ENCODE data around the gene PPP1R16B. TPM values are rescaled to one million over a fixed set of nuclear protein-coding genes. Genes with fewer than 3 reads are reported as not detected.

PPP1R16B gene
- total and polyA plus RNA-seq, 2 of the 8 experiments (the other 6 are each of a cell fraction or from before 2014, with no cell fraction given): 2.6 to 8.9 TPM

GRCh38 chr20:38809942-38810341 is 4.4 kb downstream of the PPP1R16B start:
- Histone ChIP-seq H4K20me1 (replicated peaks in 1 of 2; ENCODE audit: control insufficient read depth in 1 of 2, insufficient read depth in 2 of 2, low read length in 2 of 2) (peaks cover 0 to 2% of the 10 kb centered on the region in 2 experiments), H4K5ac (ENCODE audit: insufficient read length, low read depth, low read length) (no peak overlapping the region), H3K9ac (replicated peaks in 1 of 4; ENCODE audit: extremely low read depth in 1 of 4, low read depth in 3 of 4, low read length in 3 of 4) (no peak overlapping the region), H3K4ac (replicated peaks; ENCODE audit: insufficient read length, low read depth, low read length) (no peak overlapping the region), H3K4me2 (ENCODE audit: insufficient read depth in 1 of 2, low read depth in 2 of 2, low read length in 2 of 2) (no peak overlapping the region), H3K23me2 (ENCODE audit: low read depth, low read length) (peaks cover 18% of the 10 kb centered on the region; the same call in 1 of the 2 replicates), H2AK5ac (ENCODE audit: low read depth, low read length) (no peak overlapping the region), H3K23ac (ENCODE audit: insufficient read length) (no peak overlapping the region), H2BK20ac (ENCODE audit: low read length) (no peak overlapping the region), H3K79me2 (ENCODE audit: control insufficient read depth in 1 of 2, insufficient read depth in 2 of 2, low read length in 2 of 2) (no peaks in the 10 kb centered on the region), H3K27me3 (replicated peaks in 1 of 4; ENCODE audit: control insufficient read depth in 3 of 4, extremely low read depth in 1 of 4, insufficient read depth in 3 of 4, low read length in 3 of 4) (peaks cover 4 to 25% (median 17%) of the 10 kb centered on the region in 4 experiments; a peak in 6 of 7 replicates), H4K91ac (replicated peaks; ENCODE audit: insufficient read length, low read length) (no peak overlapping the region), H3K9me3 (ENCODE audit: insufficient read depth in 2 of 2, low read depth in 1 of 2, low read length in 1 of 2) (no peaks in the 10 kb centered on the region), H3K18ac (ENCODE audit: extremely low read depth, low read length) (no peak overlapping the region), H3K79me1 (ENCODE audit: low read depth, low read length) (no peaks in the 10 kb centered on the region; the same call in 1 of the 2 replicates), H2BK15ac (ENCODE audit: low read length) (no peak overlapping the region), H2AFZ (ENCODE audit: low read length) (no peak overlapping the region), H3K36me3 (ENCODE audit: control insufficient read depth in 2 of 4, insufficient read depth in 4 of 4, low read length in 3 of 4) (no peaks in the 10 kb centered on the region), H2BK5ac (ENCODE audit: low read depth, low read length) (no peak overlapping the region), H3K4me3 (ENCODE audit: extremely low read depth in 1 of 4, insufficient read depth in 2 of 4, low read depth in 3 of 4, low read length in 4 of 4) (no peak overlapping the region), H3K14ac (ENCODE audit: insufficient read length) (no peak overlapping the region), H4K8ac (ENCODE audit: extremely low read depth, insufficient read depth, low read length) (no peak overlapping the region), H2BK12ac (ENCODE audit: low read depth, low read length) (no peak overlapping the region), H2BK120ac (replicated peaks; ENCODE audit: low read depth, low read length) (no peak overlapping the region), H3K56ac (replicated peaks; ENCODE audit: insufficient read length, low read depth, low read length) (no peak overlapping the region), H3K27ac (ENCODE audit: low read depth, low read length) (no peak overlapping the region), H3K4me1 (replicated peaks in 1 of 4; ENCODE audit: control insufficient read depth in 3 of 4, insufficient read depth in 4 of 4, low read length in 3 of 4) (peaks cover 8 to 17% (median 13%) of the 10 kb centered on the region in 4 experiments)
- DNase-seq (ENCODE audit: low read depth in 1 of 2, low spot score in 2 of 2) (no peak), FAIRE-seq (no peak)
- 71% methylated on average over 6 of the region's 6 CpGs; no CpG with 5 or more reads in 1 of the 2 experiments for WGBS, 2 experiments (ENCODE audit: extremely low coverage in 1 of 2, insufficient coverage in 1 of 2, insufficient read length in 1 of 2, insufficient replicate concordance in 2 of 2, low coverage in 1 of 2, low lambda C conversion rate in 2 of 2, missing lambda C conversion rate in 1 of 2)
- POLR2A ChIA-PET (ENCODE audit: partially characterized antibody): interaction anchor here (1.5 to 2.1 kb wide), 2 partner anchors 10 to 27 kb away, joined by 3 to 5 read pairs; no protein-coding TSS in a partner anchor
- CTCF ChIA-PET (ENCODE audit: partially characterized antibody): interaction anchor here (1.1 to 1.3 kb wide), 3 partner anchors 20 to 160 kb away, joined by 3 to 4 read pairs (median 4); no protein-coding TSS in a partner anchor
- TF ChIP-seq ASH2L (IDR thresholded peaks at IDR 0.05; ENCODE audit: low read length) (no peak), JUND (IDR thresholded peaks at IDR 0.05; ENCODE audit: low read length) (no peak), USF2 (IDR thresholded peaks at IDR 0.05; ENCODE audit: low read length) (no peak), BCL11A (IDR thresholded peaks at IDR 0.05; ENCODE audit: low read depth in 2 of 2, low read length in 2 of 2) (no peak), RNF2 (IDR thresholded peaks at IDR 0.05; ENCODE audit: borderline replicate concordance, low read depth, low read length, missing control alignments, poor library complexity, severe bottlenecking) (no peak), TEAD4 (IDR thresholded peaks at IDR 0.05; ENCODE audit: low read depth, low read length) (no peak), FOSL1 (IDR thresholded peaks at IDR 0.05; ENCODE audit: insufficient read depth, low read depth, low read length) (no peak), SAP30 (IDR thresholded peaks at IDR 0.05; ENCODE audit: insufficient read depth, insufficient replicate concordance, low read length) (no peak), RXRA (IDR thresholded peaks at IDR 0.05; ENCODE audit: insufficient read depth, low read depth, low read length) (no peak), TAF1 (IDR thresholded peaks at IDR 0.05; ENCODE audit: low read depth, low read length) (no peak), TCF12 (IDR thresholded peaks at IDR 0.05; ENCODE audit: low read depth, low read length) (no peak), BACH1 (IDR thresholded peaks at IDR 0.05; ENCODE audit: low read length) (no peak), RBBP5 (IDR thresholded peaks at IDR 0.05; ENCODE audit: borderline replicate concordance, low read depth, low read length) (no peak)
